NCI-H146 treated with DMSO at 0.1 percent for 48 hours (cell line): ENCODE measurements around the gene ATAT1.

ENCODE experiments used
- DNase-seq: peaks from one replicate; lab custom pipeline; 2025; ENCODE audit not compliant: unreplicated experiment; lab: John Stamatoyannopoulos, UW

ATAT1 gene

GRCh38 chr6:30613251-30614043, 13.2 kb upstream of the ATAT1 start:
- DNase-seq, result no peak

- no peak for DNase-seq
Measured at GRCh38 chr6:30614044-30614842, 12.4 kb upstream of the ATAT1 start.

GRCh38 chr6:30614843-30615218, 11.8 kb upstream of the ATAT1 start:
- peak; percentile 96 for DNase-seq

- peak; percentile 84 for DNase-seq
Measured at GRCh38 chr6:30615219-30615957, 11.3 kb upstream of the ATAT1 start.

GRCh38 chr6:30615958-30616810, 10.5 kb upstream of the ATAT1 start:
- DNase-seq, result peak; percentile 52

GRCh38 chr6:30616811-30617564, 9.7 kb upstream of the ATAT1 start, which contains the start of gene PPP1R10:
PPP1R10 (minus strand) TSS chr6:30617243; CDS start chr6:30609944, 7,299 bp downstream.
- DNase-seq, result peak; percentile 99

GRCh38 chr6:30617565-30618269, 9.0 kb upstream of the ATAT1 start, which contains the start of gene MRPS18B:
MRPS18B (plus strand) TSS chr6:30617840; CDS start chr6:30617866, 26 bp downstream.
- DNase-seq, result peak; percentile 97

GRCh38 chr6:30618270-30618797, 8.3 kb upstream of the ATAT1 start:
- DNase-seq, result no peak

- DNase-seq, result no peak
Measured at GRCh38 chr6:30619561-30619960, 7.1 kb upstream of the ATAT1 start.

- DNase-seq, result no peak
Measured at GRCh38 chr6:30625511-30625910, 1.2 kb upstream of the ATAT1 start.

- DNase-seq, result no peak
Measured at GRCh38 chr6:30635834-30636233, 9.2 kb downstream of the ATAT1 start.

- no peak for DNase-seq
Measured at GRCh38 chr6:30640481-30640880, 13.8 kb downstream of the ATAT1 start.

- DNase-seq, result no peak
Measured at GRCh38 chr6:30641048-30641447, 14.4 kb downstream of the ATAT1 start.

GRCh38 chr6:30643656-30644055, 17.0 kb downstream of the ATAT1 start:
- no peak for DNase-seq

GRCh38 chr6:30644769-30645168, 18.1 kb downstream of the ATAT1 start:
- no peak for DNase-seq

- no peak for DNase-seq
Measured at GRCh38 chr6:30645989-30646388, 19.3 kb downstream of the ATAT1 start.

- peak; percentile 79 for DNase-seq
Measured at GRCh38 chr6:30646450-30647241, 20.0 kb downstream of the ATAT1 start, which contains the start of gene C6orf136. C6orf136 (plus strand) TSS chr6:30647133; CDS start chr6:30647232, 99 bp downstream.
